ENCODE results near the gene BLACAT1.

Gene BLACAT1

DNA sequence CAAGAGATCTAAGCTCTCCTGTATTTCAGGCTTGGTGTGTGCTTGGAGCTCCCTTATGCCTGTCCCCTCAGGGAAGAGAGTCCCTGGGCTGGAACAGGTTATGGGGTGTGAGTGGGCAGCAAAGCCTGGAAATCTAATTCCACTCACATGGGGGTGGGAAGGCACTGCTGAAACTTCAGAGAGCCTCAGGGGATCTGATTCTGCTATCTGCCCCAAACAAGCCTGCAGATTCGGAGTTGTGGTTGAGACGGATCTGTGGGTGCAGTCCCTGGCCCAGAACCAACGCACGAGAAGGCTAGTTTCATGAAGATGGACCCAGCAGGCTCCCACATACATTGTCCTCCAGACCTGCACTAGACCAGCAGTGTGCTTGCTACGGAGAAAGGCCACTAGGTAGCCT, 2.9 kb downstream of the BLACAT1 start:
- H3K4me1 ChIP-seq (ENCODE audit: insufficient read depth, low read length): no peaks in the 10 kb centered on the region

DNA sequence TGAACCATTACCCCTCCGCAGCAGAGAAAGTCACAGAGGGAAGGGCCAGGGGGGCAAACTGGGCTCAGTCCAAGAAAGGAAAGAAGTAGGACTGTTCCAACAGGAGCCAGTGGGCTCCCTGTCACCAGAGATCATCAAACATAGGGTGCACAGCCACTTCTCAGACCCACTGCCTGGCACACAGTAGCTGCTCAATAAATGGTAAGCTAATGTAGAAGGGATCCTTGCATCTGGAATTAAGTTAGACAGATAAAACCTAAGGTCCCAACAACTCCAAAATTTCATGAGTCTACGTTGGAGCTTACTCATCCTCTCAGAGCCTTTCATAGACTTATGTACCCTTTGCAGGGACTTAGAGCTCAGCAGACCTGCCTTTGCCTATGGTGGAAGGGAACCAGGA, 3.5 kb downstream of the BLACAT1 start:
- TF ChIP-seq, protein P1, sequence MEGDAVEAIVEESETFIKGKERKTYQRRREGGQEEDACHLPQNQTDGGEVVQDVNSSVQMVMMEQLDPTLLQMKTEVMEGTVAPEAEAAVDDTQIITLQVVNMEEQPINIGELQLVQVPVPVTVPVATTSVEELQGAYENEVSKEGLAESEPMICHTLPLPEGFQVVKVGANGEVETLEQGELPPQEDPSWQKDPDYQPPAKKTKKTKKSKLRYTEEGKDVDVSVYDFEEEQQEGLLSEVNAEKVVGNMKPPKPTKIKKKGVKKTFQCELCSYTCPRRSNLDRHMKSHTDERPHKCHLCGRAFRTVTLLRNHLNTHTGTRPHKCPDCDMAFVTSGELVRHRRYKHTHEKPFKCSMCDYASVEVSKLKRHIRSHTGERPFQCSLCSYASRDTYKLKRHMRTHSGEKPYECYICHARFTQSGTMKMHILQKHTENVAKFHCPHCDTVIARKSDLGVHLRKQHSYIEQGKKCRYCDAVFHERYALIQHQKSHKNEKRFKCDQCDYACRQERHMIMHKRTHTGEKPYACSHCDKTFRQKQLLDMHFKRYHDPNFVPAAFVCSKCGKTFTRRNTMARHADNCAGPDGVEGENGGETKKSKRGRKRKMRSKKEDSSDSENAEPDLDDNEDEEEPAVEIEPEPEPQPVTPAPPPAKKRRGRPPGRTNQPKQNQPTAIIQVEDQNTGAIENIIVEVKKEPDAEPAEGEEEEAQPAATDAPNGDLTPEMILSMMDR (IDR thresholded peaks at IDR 0.05; ENCODE audit: borderline replicate concordance, extremely low read depth, low read length, poor library complexity, severe bottlenecking): no peak
- TF ChIP-seq EZH2 (IDR thresholded peaks at IDR 0.05; ENCODE audit: borderline replicate concordance, low read depth, low read length, severe bottlenecking): no peak
- H2AFZ ChIP-seq (ENCODE audit: low read depth, low read length): no peak overlapping the region
- no peaks in the 10 kb centered on the region for H3K79me2 ChIP-seq (ENCODE audit: insufficient read depth, low read length)
- no peaks in the 10 kb centered on the region for H3K4me1 ChIP-seq (ENCODE audit: insufficient read depth, low read length)
- no peak overlapping the region for H3K27ac ChIP-seq (ENCODE audit: low read length)
- H3K36me3 ChIP-seq (ENCODE audit: insufficient read depth, low read length): no peaks in the 10 kb centered on the region
- no peak overlapping the region for H3K9ac ChIP-seq (ENCODE audit: low read depth, low read length)
- peaks cover 22% of the 10 kb centered on the region for H3K27me3 ChIP-seq (ENCODE audit: insufficient read depth, low read length, poor library complexity)
- peaks cover 8% of the 10 kb centered on the region for H4K20me1 ChIP-seq (ENCODE audit: insufficient read depth, low read length)
- DNase-seq (no peak), ATAC-seq (ENCODE audit: insufficient read depth, low read depth) (no peak)
- H3K9me3 ChIP-seq (ENCODE audit: insufficient read depth, low read length, severe bottlenecking): no peaks in the 10 kb centered on the region
- H3K4me2 ChIP-seq (ENCODE audit: insufficient read depth, low read length): no peak overlapping the region
- H3K4me3 ChIP-seq (ENCODE audit: low read depth in 1 of 2, low read length in 2 of 2): no peak overlapping the region

More for the DNA sequence above, 2.9 kb downstream of the BLACAT1 start:
- H3K9me3 ChIP-seq (ENCODE audit: insufficient read depth, low read length, severe bottlenecking): no peaks in the 10 kb centered on the region
- DNase-seq: no peak
- no peak overlapping the region for H3K4me3 ChIP-seq (ENCODE audit: low read depth in 1 of 2, low read length in 2 of 2)
- no peaks in the 10 kb centered on the region for H3K36me3 ChIP-seq (ENCODE audit: insufficient read depth, low read length)
- ATAC-seq (ENCODE audit: insufficient read depth, low read depth): no peak
- H2AFZ ChIP-seq (ENCODE audit: low read depth, low read length): no peak overlapping the region
- peaks cover 8% of the 10 kb centered on the region for H4K20me1 ChIP-seq (ENCODE audit: insufficient read depth, low read length)
- TF ChIP-seq, protein P1 (IDR thresholded peaks at IDR 0.05; ENCODE audit: borderline replicate concordance, extremely low read depth, low read length, poor library complexity, severe bottlenecking): no peak
- no peak for TF ChIP-seq EZH2 (IDR thresholded peaks at IDR 0.05; ENCODE audit: borderline replicate concordance, low read depth, low read length, severe bottlenecking)
- no peaks in the 10 kb centered on the region for H3K79me2 ChIP-seq (ENCODE audit: insufficient read depth, low read length)
- H3K4me2 ChIP-seq (ENCODE audit: insufficient read depth, low read length): no peak overlapping the region
- H3K27ac ChIP-seq (ENCODE audit: low read length): no peak overlapping the region
- H3K27me3 ChIP-seq (ENCODE audit: insufficient read depth, low read length, poor library complexity): peaks cover 17% of the 10 kb centered on the region
- no peak overlapping the region for H3K9ac ChIP-seq (ENCODE audit: low read depth, low read length)

DNA sequence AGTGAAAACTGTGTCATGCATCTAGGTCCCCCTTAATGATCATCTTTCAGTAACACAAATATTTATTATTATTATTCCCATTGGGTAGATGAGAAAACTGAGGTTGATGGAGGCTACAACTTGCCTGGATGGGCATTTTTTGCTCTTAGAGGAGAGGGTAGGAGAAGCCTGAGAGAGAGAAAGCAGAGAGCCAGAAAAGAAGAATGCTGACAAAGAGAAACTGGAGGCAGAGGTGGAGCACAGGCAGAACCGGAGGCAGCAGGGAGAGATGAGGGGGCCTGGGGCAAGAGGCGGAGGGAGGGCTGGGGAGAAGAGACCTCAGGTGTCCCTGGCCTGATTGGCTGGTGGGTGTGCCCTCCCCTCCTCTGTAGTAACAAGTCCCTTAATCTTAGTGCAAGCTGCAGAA, 4.1 kb downstream of the BLACAT1 start:
- Histone ChIP-seq H3K79me2 (ENCODE audit: insufficient read depth, low read length) (no peaks in the 10 kb centered on the region), H3K27me3 (ENCODE audit: insufficient read depth, low read length, poor library complexity) (peaks cover 28% of the 10 kb centered on the region), H4K20me1 (ENCODE audit: insufficient read depth, low read length) (peaks cover 8% of the 10 kb centered on the region), H2AFZ (ENCODE audit: low read depth, low read length) (no peak overlapping the region), H3K9me3 (ENCODE audit: insufficient read depth, low read length, severe bottlenecking) (no peaks in the 10 kb centered on the region), H3K36me3 (ENCODE audit: insufficient read depth, low read length) (no peaks in the 10 kb centered on the region), H3K4me2 (ENCODE audit: insufficient read depth, low read length) (no peak overlapping the region), H3K4me3 (ENCODE audit: low read depth in 1 of 2, low read length in 2 of 2) (no peak overlapping the region), H3K27ac (ENCODE audit: low read length) (no peak overlapping the region), H3K9ac (ENCODE audit: low read depth, low read length) (no peak overlapping the region), H3K4me1 (ENCODE audit: insufficient read depth, low read length) (no peaks in the 10 kb centered on the region)
- DNase-seq: no peak
- TF ChIP-seq, protein P1 (IDR thresholded peaks at IDR 0.05; ENCODE audit: borderline replicate concordance, extremely low read depth, low read length, poor library complexity, severe bottlenecking): no peak
- no peak for TF ChIP-seq EZH2 (IDR thresholded peaks at IDR 0.05; ENCODE audit: borderline replicate concordance, low read depth, low read length, severe bottlenecking)
- ATAC-seq (ENCODE audit: insufficient read depth, low read depth): no peak

DNA sequence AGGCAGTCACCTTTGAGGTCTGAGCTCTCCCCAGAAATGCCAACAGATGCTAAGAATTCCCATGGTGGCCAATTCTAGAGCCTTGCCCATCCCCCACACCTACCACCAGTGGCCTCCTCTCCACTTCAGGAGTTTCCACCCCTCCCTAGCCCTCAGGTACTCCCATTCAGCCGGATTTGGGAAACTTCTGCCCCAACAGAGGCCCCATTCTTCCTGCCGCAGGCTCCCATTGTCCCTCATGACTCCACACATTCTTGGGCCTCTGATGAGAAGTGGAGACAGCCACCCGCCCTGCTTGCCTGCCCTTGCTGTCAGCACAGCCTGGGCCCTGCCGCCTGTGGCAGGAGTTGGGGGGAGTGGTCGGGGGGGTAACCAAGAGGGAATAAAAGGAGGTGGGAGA, 4.6 kb downstream of the BLACAT1 start:
- no peak overlapping the region for H3K9ac ChIP-seq (ENCODE audit: low read depth, low read length)
- H3K27me3 ChIP-seq (ENCODE audit: insufficient read depth, low read length, poor library complexity): peaks cover 32% of the 10 kb centered on the region
- H2AFZ ChIP-seq (ENCODE audit: low read depth, low read length): no peak overlapping the region
- H3K36me3 ChIP-seq (ENCODE audit: insufficient read depth, low read length): no peaks in the 10 kb centered on the region
- H3K4me2 ChIP-seq (ENCODE audit: insufficient read depth, low read length): no peak overlapping the region
- no peaks in the 10 kb centered on the region for H3K4me1 ChIP-seq (ENCODE audit: insufficient read depth, low read length)
- peaks cover 8% of the 10 kb centered on the region for H4K20me1 ChIP-seq (ENCODE audit: insufficient read depth, low read length)
- no peak overlapping the region for H3K4me3 ChIP-seq (ENCODE audit: low read depth in 1 of 2, low read length in 2 of 2)
- DNase-seq (no peak), ATAC-seq (ENCODE audit: insufficient read depth, low read depth) (no peak)
- H3K9me3 ChIP-seq (ENCODE audit: insufficient read depth, low read length, severe bottlenecking): no peaks in the 10 kb centered on the region
- no peaks in the 10 kb centered on the region for H3K79me2 ChIP-seq (ENCODE audit: insufficient read depth, low read length)
- TF ChIP-seq EZH2 (IDR thresholded peaks at IDR 0.05; ENCODE audit: borderline replicate concordance, low read depth, low read length, severe bottlenecking): no peak
- TF ChIP-seq, protein P1 (IDR thresholded peaks at IDR 0.05; ENCODE audit: borderline replicate concordance, extremely low read depth, low read length, poor library complexity, severe bottlenecking): no peak
- H3K27ac ChIP-seq (ENCODE audit: low read length): no peak overlapping the region
